Measurements from ENCODE around the gene ANP32D.
"Not testable (repeated sequence)": the region's sequence is repeated elsewhere in the genome, so short reads cannot be mapped to it uniquely, and the experiment has no call there.

The ANP32D gene

DNA sequence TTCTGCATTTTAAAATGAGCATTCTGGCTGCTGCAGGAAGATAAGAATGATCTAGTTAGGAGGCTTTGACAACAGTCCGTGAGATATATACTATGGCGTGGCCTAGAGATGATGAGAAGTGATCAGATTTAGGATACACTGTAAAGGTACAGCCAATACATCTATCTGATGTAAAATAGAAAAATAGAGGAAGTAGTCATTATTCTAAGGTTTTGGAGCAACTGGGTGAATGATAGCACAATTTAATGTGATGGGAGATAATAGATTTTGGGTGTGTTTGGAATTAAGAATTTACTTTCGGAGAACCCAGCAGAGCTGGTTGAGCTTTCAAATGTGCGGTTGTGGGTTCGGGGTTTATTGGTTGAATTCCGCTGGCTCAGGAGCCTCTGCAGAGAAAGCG, at the start of gene ANP32D:
Gene ANP32D (plus strand): TSS at position 301 of the 400 bp plus-strand sequence. CDS start 106 bp downstream, outside the sequence.
- DNase-seq: no peak

DNA sequence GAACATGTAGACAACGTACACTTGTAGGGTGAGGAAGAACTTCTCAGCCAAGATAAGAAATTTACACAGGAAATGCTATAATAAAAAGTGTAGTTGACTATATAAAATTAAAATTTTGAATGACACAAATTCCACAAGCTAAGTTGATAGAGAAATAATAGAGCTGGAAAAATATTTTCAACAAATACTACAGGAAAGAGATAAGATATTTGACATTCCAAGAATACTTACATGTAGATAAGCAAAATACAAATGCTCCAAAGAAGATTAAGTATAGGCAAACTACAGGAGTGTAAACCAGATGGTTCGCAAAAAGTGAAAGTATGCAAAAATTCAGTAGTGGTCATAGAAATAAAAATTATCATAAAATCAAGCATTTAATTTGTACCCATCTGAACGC, 49.2 kb upstream of the ANP32D start:
- DNase-seq: no peak

DNA sequence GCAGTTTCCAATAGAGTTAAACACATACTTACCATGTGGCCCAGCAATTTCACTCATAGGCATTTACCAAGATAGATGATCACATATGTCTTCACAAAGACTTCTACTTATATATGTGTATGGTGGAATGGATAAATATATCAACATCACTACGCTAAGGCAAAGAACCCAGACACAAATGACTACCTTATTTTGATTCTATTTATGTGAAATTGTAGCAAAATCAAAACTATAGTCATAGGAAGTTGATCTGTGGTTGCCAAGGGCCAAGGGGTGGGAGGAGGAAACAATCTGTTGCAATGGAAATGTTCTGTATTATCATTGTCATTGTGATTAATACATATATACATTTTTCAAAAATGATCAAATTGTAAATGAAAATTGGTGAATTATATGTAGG, 47.7 kb upstream of the ANP32D start:
- DNase-seq: no peak

DNA sequence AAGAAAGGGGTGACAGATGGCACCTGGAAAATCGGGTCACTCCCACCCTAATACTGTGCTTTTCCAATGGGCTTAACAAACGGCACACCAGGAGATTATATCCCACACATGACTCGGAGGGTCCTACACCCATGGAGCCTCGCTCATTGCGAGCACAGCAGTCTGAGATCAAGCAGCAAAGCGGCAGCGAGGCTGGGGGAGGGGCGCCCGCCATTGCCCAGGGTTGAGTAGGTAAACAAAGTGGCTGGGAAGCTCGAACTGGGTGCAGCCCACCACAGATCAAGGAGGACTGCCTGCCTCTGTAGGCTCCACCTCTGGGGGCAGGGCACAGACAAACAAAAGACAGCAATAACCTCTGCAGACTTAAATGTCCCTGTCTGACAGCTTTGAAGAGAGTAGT, 38.3 kb upstream of the ANP32D start:
- not testable (repeated sequence) for DNase-seq

DNA sequence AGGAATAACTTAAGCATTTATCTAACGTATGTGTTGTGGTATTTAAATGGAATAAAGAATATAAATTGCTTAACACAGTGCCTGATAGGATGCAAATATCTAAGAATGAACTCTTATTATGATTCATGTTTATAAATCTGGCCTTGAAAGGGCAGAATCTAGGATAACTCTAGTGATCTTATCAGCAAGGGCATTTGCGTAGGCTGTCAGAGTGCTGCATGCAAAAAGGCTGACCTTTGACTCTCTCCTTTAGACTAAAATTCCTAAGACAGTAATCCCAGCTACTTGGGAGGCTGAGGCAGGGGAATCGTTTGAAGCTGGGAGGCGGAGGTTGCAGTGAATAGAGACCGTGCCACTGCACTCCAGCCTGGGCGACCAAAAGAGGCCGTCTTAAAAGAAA, 31.3 kb upstream of the ANP32D start:
- DNase-seq: no peak

DNA sequence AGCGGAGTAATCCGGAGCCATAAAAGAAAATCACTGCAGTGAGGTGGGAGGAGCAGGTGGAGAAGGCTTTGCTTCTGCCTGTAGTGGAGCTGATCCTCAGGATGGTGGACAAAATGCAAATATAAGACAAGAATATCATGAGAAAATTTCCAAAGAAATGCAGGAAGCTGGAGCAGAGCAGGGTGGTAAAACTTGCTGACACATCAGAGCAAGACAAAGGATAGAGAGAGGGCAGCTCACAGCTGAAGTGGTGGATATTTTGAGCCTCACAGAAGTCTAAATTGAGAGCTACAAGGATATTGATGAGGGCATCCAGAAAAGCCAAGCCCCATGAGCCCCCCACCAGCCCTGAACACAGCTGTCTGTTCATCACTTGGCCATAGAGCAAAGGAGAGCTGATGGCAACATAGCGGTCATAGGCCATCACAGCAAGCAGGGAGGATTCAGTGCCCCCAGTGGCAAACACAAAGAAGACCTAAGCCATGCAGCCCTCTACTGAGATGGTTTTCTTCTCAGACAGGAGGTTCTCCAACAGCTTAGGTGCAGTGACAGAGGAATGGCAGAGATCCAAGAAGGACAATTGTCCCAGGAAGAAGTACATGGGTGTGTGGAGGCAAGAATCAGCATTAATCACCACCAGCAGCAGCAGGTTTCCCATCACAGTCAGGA, 30.0 kb upstream of the ANP32D start:
- DNase-seq: no peak

DNA sequence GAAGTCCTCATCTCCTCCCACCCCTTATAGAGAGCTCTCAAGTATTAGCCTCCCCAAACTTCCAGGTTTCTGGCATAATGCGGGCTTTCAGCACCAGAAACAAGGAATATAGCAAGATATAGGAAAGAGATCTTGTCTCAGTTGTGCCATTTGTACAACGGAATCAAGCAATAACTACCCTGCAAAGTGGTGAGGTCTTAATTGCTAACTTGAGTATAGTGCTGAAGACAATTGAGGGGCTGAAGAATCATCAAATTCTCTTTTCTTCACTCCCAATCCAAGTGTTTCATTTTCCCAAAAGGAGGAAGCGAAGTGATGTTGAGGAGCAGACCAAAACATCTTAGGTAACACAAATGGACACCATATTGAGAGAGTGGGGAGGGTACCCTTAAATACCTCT, 26.8 kb upstream of the ANP32D start:
- DNase-seq: no peak

DNA sequence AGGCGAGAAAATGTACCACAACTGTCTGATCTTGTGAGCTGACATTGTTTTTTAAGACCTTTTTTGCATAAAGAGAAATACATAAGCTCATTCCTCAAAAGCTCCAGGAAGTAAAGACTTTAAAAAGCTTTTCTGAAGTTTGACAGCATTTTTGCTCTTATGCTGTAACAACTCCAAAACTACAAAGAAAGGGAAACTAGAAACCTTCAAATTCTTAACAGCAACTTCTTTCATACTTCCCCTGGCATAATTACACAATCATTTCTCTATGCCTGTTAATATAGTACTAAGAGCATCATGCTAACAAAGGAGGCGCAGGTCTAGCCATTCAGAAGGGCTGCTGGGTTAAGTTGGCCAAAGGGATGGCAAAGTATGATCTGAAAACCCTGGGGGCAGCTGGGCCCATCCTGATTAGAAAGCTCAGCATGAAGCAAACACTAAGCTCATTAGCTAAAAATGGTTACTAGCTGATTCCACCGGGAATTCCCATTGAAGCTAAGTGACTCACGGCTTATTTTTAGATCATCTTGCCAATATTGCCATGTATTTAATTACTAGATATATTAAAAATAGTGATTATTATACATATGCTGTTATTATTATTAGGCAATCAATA, 26.1 kb upstream of the ANP32D start:
- DNase-seq: no peak

DNA sequence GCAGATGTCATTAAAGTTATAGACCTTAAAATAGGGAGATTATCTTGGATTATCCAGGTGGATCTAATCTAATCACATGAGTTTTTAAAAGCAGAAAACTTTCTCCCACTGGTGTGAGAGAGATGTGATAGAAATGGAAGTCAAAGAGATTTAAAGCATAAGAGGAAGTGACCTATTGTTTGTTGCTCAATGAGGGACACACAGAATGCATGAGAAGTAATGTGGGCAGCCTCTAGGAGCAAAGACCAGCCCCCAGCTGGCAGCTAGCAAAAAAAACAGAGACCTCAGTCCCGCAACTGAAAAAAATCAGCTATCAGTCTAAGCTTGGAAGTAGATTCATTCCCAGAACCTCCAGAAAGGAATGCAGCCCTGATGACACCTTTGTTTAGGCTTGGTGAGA, 24.6 kb upstream of the ANP32D start:
- DNase-seq: no peak

DNA sequence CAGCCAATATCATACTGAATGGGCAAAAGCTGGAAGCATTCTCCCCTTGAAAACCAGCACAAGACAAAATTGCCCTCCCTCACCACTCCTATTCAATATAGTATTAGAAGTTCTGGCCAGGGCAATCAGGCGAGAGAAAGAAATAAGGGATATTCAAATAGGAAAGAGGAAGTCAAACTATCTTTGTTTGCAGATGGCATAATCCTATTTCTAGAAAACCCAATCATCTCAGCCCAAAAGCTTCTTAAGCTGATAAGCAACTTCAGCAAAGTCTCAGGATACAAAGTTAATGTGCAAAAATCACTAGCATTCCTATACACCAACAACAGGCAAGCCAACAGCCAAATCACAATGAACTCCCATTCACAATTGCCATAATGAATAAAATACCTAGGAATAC, 21.0 kb upstream of the ANP32D start:
- DNase-seq: no peak

DNA sequence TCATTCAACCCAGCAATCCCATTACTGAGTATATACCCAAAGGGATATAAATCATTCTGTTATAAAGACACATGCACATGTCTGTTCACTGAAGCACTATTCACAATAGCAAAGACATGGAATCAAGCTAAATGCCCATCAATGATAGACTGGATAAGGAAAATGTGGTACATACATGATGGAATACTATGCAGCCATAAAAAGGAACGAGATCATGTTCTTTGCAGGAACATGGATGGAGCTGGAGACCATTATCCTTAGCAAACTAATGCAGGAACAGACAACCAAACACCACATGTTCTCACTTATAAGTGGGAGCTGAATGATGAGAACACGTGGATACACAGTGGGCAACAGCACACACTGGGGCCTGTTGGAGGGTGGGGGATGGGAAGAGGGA, 19.4 kb upstream of the ANP32D start:
- not testable (repeated sequence) for DNase-seq

DNA sequence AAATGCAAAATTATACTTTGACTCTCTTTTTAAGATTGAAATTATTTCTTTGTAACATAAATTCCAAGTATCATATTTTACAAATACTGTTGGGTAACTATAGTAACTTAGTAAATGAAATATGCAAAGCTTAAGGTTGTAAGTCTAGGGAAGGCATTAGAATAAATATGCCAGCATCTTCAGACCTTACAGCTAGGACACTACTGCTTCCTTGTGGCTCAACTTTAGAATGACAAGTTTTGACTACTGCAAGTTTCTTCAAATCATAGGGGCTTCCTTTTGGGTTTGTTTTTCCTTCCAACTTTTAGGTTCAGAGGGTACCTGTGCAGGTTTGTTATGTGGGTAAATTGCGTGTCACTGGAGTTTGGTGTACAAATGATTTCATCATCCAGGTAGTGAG, 17.7 kb upstream of the ANP32D start:
- DNase-seq: no peak

DNA sequence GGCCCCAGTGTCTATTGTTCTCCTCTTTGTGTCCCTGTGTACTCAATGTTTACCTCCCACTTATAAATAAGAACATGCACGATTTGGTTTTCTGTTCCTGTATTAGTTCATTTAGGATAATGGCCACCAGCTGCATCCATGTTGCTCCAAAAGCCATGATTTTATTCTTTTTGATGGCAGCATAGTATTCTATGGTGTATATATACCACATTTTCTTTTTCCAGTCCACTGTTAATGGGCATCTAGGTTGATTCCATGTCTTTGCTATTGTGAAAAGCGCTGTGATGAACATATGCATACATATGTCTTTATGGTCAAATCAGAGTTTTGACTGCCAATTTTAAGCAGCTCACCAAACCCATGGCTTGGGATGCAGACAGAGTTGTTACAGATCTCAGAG, 17.2 kb upstream of the ANP32D start:
- no peak for DNase-seq

DNA sequence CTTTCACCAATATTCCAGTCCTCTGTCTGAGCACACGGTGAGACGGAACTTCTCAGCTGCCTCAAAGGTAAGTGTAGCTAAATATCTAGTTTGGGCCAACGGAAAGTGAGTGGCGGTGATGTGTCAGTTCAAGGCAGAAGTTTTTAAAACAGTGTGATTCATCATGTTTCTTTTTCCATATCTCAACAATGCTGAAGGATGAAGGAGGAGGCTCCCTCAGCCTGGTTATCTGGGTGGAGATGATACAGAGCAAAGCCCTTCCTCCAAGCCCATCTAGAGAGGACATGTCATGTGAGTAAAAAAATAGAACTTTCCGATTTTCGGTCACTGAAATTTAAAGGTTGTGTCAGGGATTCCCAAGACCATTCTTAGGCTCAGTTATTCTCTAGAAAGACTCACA, 13.1 kb upstream of the ANP32D start:
- DNase-seq: no peak

DNA sequence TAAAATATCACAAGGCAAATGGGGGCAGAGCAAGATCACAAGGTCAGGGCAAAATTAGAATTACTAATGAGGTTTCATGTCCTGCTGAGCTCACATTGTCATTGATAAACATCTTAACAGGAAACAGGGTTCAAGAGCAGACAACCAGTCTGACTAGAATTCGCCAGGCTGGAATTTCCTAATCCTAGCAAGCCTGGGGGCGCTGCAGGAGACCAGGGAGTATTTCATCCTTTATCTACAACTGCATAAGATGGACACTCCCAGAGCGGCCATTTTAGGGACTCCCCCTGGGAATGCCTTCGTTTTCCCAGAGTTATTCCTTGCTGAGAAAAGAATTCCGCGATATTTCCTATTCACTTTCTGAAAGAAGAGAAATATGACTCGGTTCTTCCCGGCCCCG, 3.3 kb upstream of the ANP32D start:
- not testable (repeated sequence) for DNase-seq

DNA sequence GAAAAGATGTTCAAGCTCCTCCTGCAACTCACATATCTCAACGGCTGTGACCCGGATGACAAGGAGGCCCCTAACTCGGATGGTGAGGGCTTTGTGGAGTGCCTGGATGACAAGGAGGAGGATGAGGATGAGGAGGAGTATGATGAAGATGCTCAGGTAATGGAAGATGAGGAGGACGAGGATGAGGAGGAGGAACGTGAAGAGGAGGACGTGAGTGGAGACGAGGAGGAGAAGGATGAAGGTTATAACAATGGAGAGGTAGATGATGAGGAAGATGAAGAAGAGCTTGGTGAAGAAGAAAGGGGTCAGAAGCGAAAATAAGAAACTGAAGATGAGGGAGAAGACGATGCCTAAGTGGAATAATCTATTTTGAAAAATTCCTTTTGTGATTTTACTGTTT, 702 bp downstream of the ANP32D start:
- no peak for DNase-seq

DNA sequence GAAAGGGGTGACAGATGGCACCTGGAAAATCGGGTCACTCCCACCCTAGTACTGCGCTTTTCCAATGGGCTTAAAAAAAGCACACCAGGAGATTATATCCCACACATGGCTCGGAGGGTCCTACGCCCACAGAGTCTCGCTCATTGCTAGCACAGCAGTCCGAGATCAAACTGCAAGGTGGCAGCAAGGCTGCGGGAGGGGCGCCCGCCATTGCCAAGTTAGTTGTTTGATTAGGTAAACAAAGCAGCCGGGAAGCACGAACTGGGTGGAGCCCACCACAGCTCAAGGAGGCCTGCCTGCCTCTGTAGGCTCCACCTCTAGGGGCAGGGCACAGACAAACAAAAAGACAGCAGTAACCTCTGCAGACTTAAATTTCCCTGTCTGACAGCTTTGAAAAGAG, 2.1 kb downstream of the ANP32D start:
- not testable (repeated sequence) for DNase-seq

DNA sequence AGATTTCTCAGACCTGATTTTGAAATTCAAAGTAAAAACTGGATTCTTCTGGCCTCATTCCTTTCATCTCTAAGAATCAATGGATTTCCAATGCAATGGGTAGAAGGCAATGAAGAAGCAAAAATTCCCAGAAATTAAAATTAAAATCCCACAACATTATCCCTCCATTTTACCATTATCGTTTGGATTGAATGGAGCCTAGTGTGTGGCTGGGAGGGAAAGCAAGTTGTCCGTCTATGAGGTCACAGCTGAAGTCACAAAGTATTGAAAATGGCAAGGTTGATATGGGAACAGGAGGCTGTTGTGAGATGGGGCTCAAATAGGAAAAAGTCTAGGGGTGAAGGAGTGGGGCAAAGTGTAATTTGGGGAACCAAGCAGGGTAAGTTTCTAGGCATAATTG, 9.8 kb downstream of the ANP32D start, which contains the start of gene C12orf54:
Gene C12orf54 (plus strand): TSS at position 301 of the 400 bp plus-strand sequence. CDS start 799 bp downstream, outside the sequence.
- DNase-seq: no peak

DNA sequence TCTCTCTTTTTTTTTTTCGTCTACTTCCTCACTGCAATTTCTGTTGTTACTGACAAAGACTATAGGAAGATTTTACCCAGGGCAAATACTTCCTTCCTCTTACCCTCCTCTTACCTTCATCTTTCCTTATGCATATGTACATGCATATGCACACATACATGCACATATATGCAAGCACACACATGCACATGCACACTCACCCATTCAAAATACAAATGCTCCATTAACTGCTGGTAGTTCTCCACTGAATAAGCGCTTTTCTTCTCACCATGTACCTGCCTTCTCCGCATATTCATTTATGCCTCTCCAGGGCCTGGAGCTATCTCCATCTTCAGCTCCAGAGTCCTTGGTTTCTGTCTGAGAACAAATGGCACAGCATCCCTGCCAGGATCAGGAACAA, 10.6 kb downstream of the ANP32D start:
- DNase-seq: no peak

DNA sequence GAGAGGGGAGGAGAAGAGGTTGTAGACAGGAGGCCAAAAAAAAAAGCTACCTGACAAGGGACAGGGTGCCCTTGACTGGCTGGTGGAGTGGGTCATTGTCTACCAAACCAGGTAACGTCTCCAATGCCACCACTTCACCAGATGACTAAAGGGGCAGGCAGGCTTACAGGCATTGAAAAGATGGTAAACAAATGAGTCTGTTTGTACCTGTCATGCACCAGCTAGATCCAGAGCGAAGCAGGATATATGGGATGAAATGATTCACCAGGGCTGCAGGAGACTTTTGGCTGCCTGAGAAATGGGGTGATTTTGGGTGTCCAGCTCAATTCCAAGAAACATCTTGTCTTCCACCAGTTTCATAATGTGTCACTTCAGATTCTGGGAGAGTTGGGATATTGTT, 13.9 kb downstream of the ANP32D start:
- no peak for DNase-seq

DNA sequence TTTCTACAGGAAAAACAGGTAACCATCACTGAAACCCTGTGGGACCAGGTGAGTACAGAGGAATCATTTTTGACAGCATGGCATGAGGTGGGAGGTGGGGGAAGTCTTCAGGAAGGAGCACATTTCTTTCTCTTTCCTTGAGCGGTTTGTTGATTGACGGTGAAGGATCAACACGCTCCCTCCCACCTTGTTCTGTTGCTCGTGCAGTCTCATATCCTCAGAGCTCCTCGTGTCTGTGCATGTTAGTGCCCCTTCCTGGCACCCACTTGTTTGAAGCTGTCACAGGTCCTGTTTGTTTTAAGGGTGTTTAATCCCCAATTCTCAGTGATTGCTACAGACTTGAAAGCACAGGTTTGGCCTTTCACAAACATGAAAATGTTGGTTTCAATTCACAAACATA, 14.3 kb downstream of the ANP32D start:
- no peak for DNase-seq

DNA sequence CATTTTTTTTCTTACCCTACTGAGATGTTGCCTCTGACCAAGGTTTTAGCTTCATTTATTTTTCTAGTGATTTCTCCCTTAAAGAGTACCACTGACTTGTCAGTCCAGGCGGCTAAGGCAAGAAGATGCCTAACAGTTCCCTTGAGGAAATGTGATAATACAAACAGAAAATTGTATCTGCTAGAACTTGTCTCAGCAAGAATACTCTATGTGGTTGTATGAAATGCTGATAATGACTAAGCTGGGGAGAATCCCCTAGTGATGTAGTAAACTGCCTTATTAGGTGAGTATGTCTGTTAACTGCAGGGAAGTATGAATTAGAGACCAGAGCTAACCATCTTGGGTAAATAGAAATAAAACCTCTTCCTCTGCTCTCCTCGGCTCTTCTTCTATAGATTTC, 16.7 kb downstream of the ANP32D start:
- no peak for DNase-seq

DNA sequence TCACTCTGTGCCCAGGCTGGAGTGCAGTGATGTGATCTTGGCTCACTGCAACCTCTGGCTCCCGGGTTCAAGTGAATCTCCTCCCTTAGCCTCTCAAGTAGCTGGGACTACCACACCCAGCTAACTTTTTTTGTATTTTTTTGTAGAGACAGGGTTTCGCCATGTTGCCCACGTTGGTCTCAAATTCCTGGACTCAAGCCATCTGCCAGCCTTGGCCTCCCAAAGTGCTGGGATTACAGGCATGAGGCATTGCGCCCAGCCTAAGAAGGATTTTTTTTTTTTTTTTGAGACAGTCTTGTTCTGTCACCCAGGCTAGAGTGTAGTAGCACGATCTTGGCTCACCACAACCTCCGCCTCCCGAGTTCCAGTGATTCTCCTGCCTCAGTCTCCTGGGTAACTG, 17.1 kb downstream of the ANP32D start:
- DNase-seq: not testable (repeated sequence)

DNA sequence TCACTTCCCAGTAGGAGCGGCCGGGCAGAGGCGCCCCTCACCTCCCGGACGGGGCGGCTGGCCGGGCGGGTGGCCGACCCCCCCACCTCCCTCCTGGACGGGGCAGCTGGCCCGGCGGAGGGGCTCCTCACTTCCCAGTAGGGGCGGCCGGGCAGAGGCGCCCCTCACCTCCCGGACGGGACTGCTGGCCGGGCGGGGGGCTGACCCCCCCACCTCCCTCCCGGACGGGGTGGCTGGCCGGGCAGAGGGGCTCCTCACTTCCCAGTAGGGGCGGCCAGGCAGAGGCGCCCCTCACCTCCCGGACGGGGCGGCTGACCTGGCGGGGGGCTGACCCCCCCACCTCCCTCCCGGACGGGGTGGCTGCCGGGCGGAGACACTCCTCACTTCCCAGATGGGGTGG, 27.9 kb downstream of the ANP32D start:
- not testable (repeated sequence) for DNase-seq

DNA sequence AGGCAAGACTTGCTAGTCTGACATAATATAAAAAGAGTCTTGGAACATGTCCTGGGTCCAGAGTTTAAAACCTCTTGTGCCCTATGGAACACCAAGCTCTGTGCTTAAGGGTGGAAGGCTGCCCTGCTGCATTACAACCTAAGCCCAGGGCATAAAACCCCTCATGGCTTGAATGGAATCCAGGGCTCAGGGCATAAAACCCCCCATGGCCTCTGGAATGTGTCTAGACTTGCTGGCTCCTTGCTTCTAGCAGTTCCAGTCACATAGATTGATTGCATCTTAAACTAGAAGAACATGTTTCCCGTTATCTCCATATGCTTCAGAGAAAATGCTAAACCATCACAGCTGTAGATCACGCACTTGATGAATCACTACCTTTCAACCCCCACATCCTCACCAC, 34.5 kb downstream of the ANP32D start:
- DNase-seq: not testable (repeated sequence)

Measured in right forelimb (tissue), 1 donor.